A673 (cell line): Measurements from ENCODE around the gene CAPZB.

ENCODE experiments used
- CTCF ChIP-seq: fragments of 300-800, 200-600 bp; sonication (generic); conservative IDR thresholded peaks from 2 replicates; pipeline ENCODE4 v1.5.1; 2017; ENCODE audit warnings: low read depth, mild to moderate bottlenecking, antibody characterized with exemption, low read length, moderate library complexity, mixed read lengths
- EZH2 ChIP-seq: fragments of 200-600 bp; sonication (generic); IDR thresholded peaks from 2 replicates; pipeline ENCODE4 v1.6.1; 2017; ENCODE audit warnings: borderline replicate concordance, low read depth, mild to moderate bottlenecking, mixed read lengths, antibody characterized with exemption, low read length; ENCODE audit not compliant: poor library complexity, severe bottlenecking

GRCh38 chr1:19469004-19469403 is 16.3 kb downstream of the CAPZB start:
- TF ChIP-seq CTCF (no peak), EZH2 (no peak)
